ENCODE data around the gene TMOD2. TPM values are rescaled to one million over a fixed set of nuclear protein-coding genes. Genes with fewer than 3 reads are reported as not detected.

The TMOD2 gene
- total RNA-seq, 2 donors from 2014 or later: 2.4 to 7.2 TPM

DNA sequence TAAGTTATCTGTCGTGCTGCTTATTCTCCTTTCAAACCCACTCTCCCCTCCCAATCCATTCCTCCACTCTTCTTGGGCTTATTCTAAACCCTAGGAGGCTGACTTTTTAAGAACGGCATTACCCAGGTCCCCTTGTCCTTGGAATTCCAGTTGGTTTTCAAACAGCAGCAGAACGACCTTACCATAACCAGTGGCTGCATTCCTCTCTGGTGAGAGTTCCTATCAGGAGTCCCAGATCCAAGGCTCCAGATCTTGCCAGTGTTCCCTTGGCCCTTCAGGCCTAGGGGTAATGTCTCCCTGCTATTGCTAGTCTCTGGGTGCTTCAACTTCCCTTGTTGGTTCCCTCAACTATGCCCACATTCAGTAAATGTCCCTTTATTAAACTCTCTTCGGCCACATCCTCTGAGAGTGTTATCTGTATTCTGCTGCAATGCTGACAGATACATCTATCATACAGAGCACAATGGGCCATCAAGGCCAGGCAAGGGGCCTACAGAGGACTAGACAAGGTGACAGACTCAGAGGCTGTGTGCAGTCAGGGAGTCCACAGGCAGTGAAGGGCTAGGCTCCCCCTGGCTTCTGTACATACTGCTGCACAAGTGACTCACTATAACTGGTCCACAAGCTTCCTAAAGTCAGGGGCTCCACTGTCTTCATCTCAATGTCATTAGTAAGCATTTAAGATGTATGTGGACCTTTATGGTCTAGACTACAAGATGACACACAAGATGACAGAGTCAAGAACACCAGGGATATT, 24.1 kb upstream of the TMOD2 start:
- no peak for DNase-seq
- H3K36me3 ChIP-seq: no peaks in the 10 kb centered on the region
- H3K4me3 ChIP-seq: no peak overlapping the region
- H3K9me3 ChIP-seq: no peaks in the 10 kb centered on the region
- no peak overlapping the region for H3K9ac ChIP-seq (ENCODE audit: low read depth in 2 of 2, low read length in 2 of 2)
- no peak overlapping the region for H3K27ac ChIP-seq
- TF ChIP-seq, protein P1, sequence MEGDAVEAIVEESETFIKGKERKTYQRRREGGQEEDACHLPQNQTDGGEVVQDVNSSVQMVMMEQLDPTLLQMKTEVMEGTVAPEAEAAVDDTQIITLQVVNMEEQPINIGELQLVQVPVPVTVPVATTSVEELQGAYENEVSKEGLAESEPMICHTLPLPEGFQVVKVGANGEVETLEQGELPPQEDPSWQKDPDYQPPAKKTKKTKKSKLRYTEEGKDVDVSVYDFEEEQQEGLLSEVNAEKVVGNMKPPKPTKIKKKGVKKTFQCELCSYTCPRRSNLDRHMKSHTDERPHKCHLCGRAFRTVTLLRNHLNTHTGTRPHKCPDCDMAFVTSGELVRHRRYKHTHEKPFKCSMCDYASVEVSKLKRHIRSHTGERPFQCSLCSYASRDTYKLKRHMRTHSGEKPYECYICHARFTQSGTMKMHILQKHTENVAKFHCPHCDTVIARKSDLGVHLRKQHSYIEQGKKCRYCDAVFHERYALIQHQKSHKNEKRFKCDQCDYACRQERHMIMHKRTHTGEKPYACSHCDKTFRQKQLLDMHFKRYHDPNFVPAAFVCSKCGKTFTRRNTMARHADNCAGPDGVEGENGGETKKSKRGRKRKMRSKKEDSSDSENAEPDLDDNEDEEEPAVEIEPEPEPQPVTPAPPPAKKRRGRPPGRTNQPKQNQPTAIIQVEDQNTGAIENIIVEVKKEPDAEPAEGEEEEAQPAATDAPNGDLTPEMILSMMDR (IDR thresholded peaks at IDR 0.05): no peak
- H3K4me1 ChIP-seq: peaks cover 3% of the 10 kb centered on the region
- intact Hi-C loops (cut with DNase I): no loop called here
- H3K27me3 ChIP-seq: no peaks in the 10 kb centered on the region

DNA sequence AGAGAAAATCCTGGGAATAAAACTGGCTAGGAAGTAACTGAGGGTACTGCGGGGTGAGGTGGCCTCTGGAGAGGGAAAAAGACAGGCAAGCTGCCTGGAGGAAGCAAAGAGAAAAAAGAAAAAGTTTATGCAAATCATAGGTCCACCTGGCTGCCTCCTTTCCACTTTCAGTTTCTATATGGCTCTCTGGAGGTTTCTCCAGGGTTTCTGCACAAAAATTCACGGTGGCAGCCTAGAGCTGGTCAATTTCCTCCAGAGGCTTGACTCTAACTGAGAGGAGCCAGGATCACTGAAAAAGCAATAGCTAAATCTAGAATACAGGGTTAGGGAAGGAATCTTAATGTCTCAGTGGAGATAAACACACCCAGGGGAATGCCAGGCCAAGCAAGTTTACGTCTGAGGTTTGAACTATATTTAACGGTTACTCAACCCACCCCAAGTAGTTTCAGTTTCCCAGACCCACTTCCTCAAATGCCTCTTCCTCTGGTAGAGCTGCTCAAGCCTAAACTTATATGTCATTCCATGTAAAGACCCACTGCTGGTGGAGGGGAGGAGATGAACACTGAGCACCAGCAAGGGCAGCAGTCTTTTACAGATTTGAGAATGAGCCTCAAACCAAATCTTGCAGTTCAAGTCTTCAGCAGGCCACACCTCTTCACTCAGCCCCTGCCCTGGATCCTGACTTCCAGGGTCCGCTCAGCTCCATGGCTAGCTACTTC, 19.7 kb upstream of the TMOD2 start:
- no peaks in the 10 kb centered on the region for H3K9me3 ChIP-seq
- peak overlapping the region; percentile 14 to 76 for H3K9ac ChIP-seq (ENCODE audit: low read depth in 2 of 2, low read length in 2 of 2)
- DNase-seq: peak; percentile 58
- intact Hi-C loops (cut with DNase I): no loop called here
- H3K36me3 ChIP-seq: no peaks in the 10 kb centered on the region
- TF ChIP-seq, protein P1 (IDR thresholded peaks at IDR 0.05): no peak
- peak overlapping the region; percentile 90 for H3K27ac ChIP-seq
- H3K4me3 ChIP-seq: peak overlapping the region; percentile 10
- no peaks in the 10 kb centered on the region for H3K27me3 ChIP-seq
- peaks cover 3% of the 10 kb centered on the region for H3K4me1 ChIP-seq

DNA sequence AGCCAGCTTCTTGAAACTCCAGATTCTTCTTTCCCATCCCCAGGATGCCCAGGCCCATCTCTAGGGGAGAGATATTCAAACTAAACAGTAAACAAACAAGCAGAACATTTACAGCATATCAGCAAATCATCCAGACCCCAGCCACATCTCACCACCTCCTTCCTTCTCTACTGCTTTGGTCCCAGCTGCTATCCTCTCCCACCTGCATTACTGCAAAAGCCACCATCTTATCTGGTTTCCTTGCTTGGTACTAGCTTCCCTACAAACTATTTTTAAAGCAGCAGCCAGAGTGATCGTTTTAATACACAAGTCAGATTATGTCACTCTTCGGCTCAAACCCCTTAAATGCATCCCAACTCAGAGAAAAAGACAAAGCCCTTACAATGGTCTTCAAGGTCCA, 18.8 kb upstream of the TMOD2 start:
- H3K4me1 ChIP-seq: peaks cover 3% of the 10 kb centered on the region
- TF ChIP-seq, protein P1 (IDR thresholded peaks at IDR 0.05): no peak

DNA sequence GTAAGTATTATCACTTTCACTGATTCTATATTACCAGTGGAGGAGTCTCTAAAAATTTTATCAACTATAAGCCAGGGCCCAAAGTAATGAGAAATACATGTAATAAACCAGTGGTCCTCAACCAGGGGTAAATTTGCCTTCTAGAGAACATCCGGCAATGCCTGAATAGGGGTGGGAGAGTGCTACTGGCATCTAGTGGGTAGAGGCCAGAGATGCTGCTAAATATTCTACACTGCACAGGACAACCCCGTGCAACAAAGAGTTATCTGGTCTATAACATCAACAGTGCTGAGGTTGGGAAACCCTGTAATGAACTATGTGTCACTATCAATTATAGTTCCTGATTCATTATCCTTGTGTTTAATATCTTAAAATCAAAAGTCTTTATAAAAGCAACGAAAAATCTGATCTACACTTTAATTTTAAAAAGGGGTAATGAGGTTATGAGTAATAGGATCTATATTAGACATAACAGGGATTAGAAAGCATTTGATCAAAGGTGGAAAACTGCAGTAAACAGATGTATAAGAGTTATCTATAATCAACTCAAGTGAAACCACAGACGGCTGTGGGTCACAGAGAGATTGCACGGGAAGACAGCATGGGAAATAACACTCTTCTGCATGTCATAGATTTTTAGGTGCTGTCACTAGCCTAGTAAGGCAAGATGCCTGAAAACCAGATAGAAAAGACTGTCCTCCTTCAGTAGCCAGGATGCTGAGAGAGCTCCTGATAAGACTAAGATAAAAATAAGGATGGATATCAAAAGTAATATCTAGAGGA, 16.0 kb upstream of the TMOD2 start:
- Histone ChIP-seq H3K9me3 (no peaks in the 10 kb centered on the region), H3K27me3 (no peaks in the 10 kb centered on the region), H3K27ac (no peak overlapping the region), H3K36me3 (no peaks in the 10 kb centered on the region), H3K4me3 (no peak overlapping the region), H3K9ac (ENCODE audit: low read depth in 2 of 2, low read length in 2 of 2) (peak overlapping the region; percentile 3 to 59), H3K4me1 (peaks cover 3% of the 10 kb centered on the region)
- TF ChIP-seq, protein P1 (IDR thresholded peaks at IDR 0.05): no peak
- DNase-seq: peak; percentile 16
- intact Hi-C loops (cut with DNase I): no loop called here

More for the DNA sequence above, 18.8 kb upstream of the TMOD2 start:
- peak overlapping the region; percentile 90 for H3K27ac ChIP-seq
- intact Hi-C loops (cut with DNase I): no loop called here
- no peaks in the 10 kb centered on the region for H3K9me3 ChIP-seq
- H3K4me3 ChIP-seq: no peak overlapping the region
- no peaks in the 10 kb centered on the region for H3K27me3 ChIP-seq
- DNase-seq: no peak
- H3K36me3 ChIP-seq: no peaks in the 10 kb centered on the region
- H3K9ac ChIP-seq (ENCODE audit: low read depth in 2 of 2, low read length in 2 of 2): no peak overlapping the region

DNA sequence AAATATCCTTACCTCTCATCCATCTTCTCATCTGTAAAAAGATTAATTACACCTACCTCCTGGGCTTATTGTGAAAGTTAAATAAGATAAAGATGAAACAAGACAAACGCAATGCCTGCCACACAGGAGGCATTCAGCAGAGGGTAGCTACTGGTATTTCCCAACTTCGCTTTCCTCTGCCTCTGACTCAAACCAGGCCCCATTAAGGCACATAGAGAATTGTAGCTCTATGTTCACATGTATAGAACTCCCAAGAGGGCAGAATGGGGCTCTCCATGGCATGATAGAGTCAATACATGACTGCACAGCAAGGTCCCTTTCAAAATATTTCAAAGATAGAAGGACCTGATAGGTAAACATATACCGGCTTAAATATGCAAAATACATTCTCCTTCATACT, 15.3 kb upstream of the TMOD2 start:
- intact Hi-C loops (cut with DNase I): no loop called here
- DNase-seq: peak; percentile 16
- peak overlapping the region; percentile 70 for H3K4me3 ChIP-seq

More for the DNA sequence above, 15.3 kb upstream of the TMOD2 start:
- Histone ChIP-seq H3K9me3 (no peaks in the 10 kb centered on the region), H3K36me3 (no peaks in the 10 kb centered on the region), H3K27ac (peak overlapping the region; percentile 75), H3K4me1 (peaks cover 3% of the 10 kb centered on the region), H3K9ac (ENCODE audit: low read depth in 2 of 2, low read length in 2 of 2) (peak overlapping the region; percentile 3 to 59), H3K27me3 (no peaks in the 10 kb centered on the region)
- TF ChIP-seq, protein P1 (IDR thresholded peaks at IDR 0.05): no peak
